ENCODE data around the gene ZNF775.

ZNF775 gene

GRCh38 chr7:150338166-150338829 lies 40.8 kb upstream of the ZNF775 start:
- TF ChIP-seq RAD21 (IDR thresholded peaks at IDR 0.05; ENCODE audit: low read depth), result no peak
- TF ChIP-seq EP300 (IDR thresholded peaks at IDR 0.05; ENCODE audit: borderline replicate concordance), result no peak
- TF ChIP-seq TEAD4 (IDR thresholded peaks at IDR 0.05), result no peak
- no peak for TF ChIP-seq YY1 (IDR thresholded peaks at IDR 0.05; ENCODE audit: low read depth)
- TF ChIP-seq EGR1 (IDR thresholded peaks at IDR 0.05), result no peak
- TF ChIP-seq CREB1 (IDR thresholded peaks at IDR 0.05; ENCODE audit: low read depth), result no peak
- no peak for TF ChIP-seq TCF12 (IDR thresholded peaks at IDR 0.05; ENCODE audit: low read depth)
- TF ChIP-seq ZBTB7A (IDR thresholded peaks at IDR 0.05; ENCODE audit: low read depth), result no peak
- TF ChIP-seq MAX (IDR thresholded peaks at IDR 0.05), result no peak
- TF ChIP-seq FOXM1 (IDR thresholded peaks at IDR 0.05; ENCODE audit: borderline replicate concordance, low read depth), result no peak
- no peak for TF ChIP-seq CEBPB (IDR thresholded peaks at IDR 0.05)
- no peak for TF ChIP-seq TAF1 (IDR thresholded peaks at IDR 0.05; ENCODE audit: low read depth)
- TF ChIP-seq USF1 (IDR thresholded peaks at IDR 0.05), result no peak
- TF ChIP-seq NFIC (IDR thresholded peaks at IDR 0.05), result no peak
- TF ChIP-seq REST (IDR thresholded peaks at IDR 0.05; ENCODE audit: low read depth), result no peak

- TF ChIP-seq TAF1 (IDR thresholded peaks at IDR 0.05; ENCODE audit: low read depth) (no peak), MAX (IDR thresholded peaks at IDR 0.05) (no peak), ZBTB7A (IDR thresholded peaks at IDR 0.05; ENCODE audit: low read depth) (no peak), RAD21 (IDR thresholded peaks at IDR 0.05; ENCODE audit: low read depth) (no peak), USF1 (IDR thresholded peaks at IDR 0.05) (no peak), REST (IDR thresholded peaks at IDR 0.05; ENCODE audit: low read depth) (no peak), EGR1 (IDR thresholded peaks at IDR 0.05) (no peak), TEAD4 (IDR thresholded peaks at IDR 0.05) (no peak), TCF12 (IDR thresholded peaks at IDR 0.05; ENCODE audit: low read depth) (no peak), YY1 (IDR thresholded peaks at IDR 0.05; ENCODE audit: low read depth) (no peak), CEBPB (IDR thresholded peaks at IDR 0.05) (no peak)
These were observed 39.7 kb upstream of the ZNF775 start for GRCh38 chr7:150339409-150339809.

GRCh38 chr7:150340024-150340749 lies 38.9 kb upstream of the ZNF775 start:
- no peak for TF ChIP-seq CEBPB (IDR thresholded peaks at IDR 0.05)
- TF ChIP-seq FOXM1 (IDR thresholded peaks at IDR 0.05; ENCODE audit: borderline replicate concordance, low read depth), result no peak
- no peak for TF ChIP-seq USF1 (IDR thresholded peaks at IDR 0.05)
- no peak for TF ChIP-seq ZBTB7A (IDR thresholded peaks at IDR 0.05; ENCODE audit: low read depth)
- no peak for TF ChIP-seq RAD21 (IDR thresholded peaks at IDR 0.05; ENCODE audit: low read depth)
- TF ChIP-seq NFIC (IDR thresholded peaks at IDR 0.05), result peak; percentile 62
- peak; percentile 75 for TF ChIP-seq TEAD4 (IDR thresholded peaks at IDR 0.05)
- TF ChIP-seq TCF12 (IDR thresholded peaks at IDR 0.05; ENCODE audit: low read depth), result no peak
- peak; percentile 65 for TF ChIP-seq REST (IDR thresholded peaks at IDR 0.05; ENCODE audit: low read depth)
- peak; percentile 65 for TF ChIP-seq EGR1 (IDR thresholded peaks at IDR 0.05)
- no peak for TF ChIP-seq CREB1 (IDR thresholded peaks at IDR 0.05; ENCODE audit: low read depth)
- no peak for TF ChIP-seq TAF1 (IDR thresholded peaks at IDR 0.05; ENCODE audit: low read depth)
- peak; percentile 42; the same call in 1 of the 2 replicates for TF ChIP-seq MAX (IDR thresholded peaks at IDR 0.05)

All from Ishikawa (cell line).